IMR-90 (cell line): ENCODE results near the gene AHR. TPM values are rescaled to one million over a fixed set of nuclear protein-coding genes. Genes with fewer than 3 reads are reported as not detected.

Source experiments
- ATAC-seq: fragments of 200-7000 bp; cut with Tn5 transposase; 2 replicates; pipeline ENCODE4 v1.9.1; 2020; ENCODE audit warnings: low read depth, mild to moderate bottlenecking, moderate library complexity
- BruUV-seq: library from RNA; stranded (reverse); fragments of 400-500 nt; replicated peaks from 2 replicates; lab custom pipeline; 2021; lab: Mats Ljungman, UMichigan
- CTCF ChIA-PET: fragments of 300-600 bp; formaldehyde crosslinking; extraction: SDS; loops from one replicate; lab custom pipeline; 2021; ENCODE audit warnings: antibody characterized with exemption; lab: Yijun Ruan, JAX
- POLR2A ChIA-PET: fragments of 300-600 bp; sonication (Branson Sonifier 250); formaldehyde crosslinking; loops from one replicate; lab custom pipeline; 2022; ENCODE audit warnings: antibody characterized with exemption; ENCODE audit not compliant: unreplicated experiment; lab: Charles Lee
- DNase-seq: peaks from one replicate; pipeline ENCODE4 v3.0.0; 2013
- H2AFZ ChIP-seq: replicated peaks from 2 replicates; pipeline ENCODE3; 2013; ENCODE audit warnings: low read length, mild to moderate bottlenecking; ENCODE audit not compliant: poor library complexity
- H2AK5ac ChIP-seq: 2 replicates; pipeline ENCODE4 v1.6.1; 2013; ENCODE audit warnings: low read depth, low read length, inconsistent platforms
- H2AK9ac ChIP-seq: replicated peaks from 2 replicates; pipeline ENCODE3; 2013; ENCODE audit warnings: mild to moderate bottlenecking, low read depth, low read length, moderate library complexity; ENCODE audit not compliant: poor library complexity
- H2BK120ac ChIP-seq: 2 replicates; pipeline ENCODE4 v1.6.1; 2013; ENCODE audit warnings: low read depth, low read length, inconsistent platforms
- H2BK15ac ChIP-seq: 3 replicates; pipeline ENCODE4 v1.6.1; 2013; ENCODE audit warnings: low read depth, low read length, inconsistent platforms
- H2BK20ac ChIP-seq: 2 replicates; pipeline ENCODE4 v1.6.1; 2013; ENCODE audit warnings: low read depth, mild to moderate bottlenecking, inconsistent platforms, low read length, moderate library complexity
- H2BK5ac ChIP-seq: 2 replicates; pipeline ENCODE4 v1.6.1; 2013; ENCODE audit warnings: mild to moderate bottlenecking, low read depth, low read length, inconsistent platforms; ENCODE audit not compliant: poor library complexity, severe bottlenecking
- H3K14ac ChIP-seq: replicated peaks from 2 replicates; pipeline ENCODE4 v1.6.1; 2013; ENCODE audit warnings: low read depth, low read length, inconsistent platforms
- H3K18ac ChIP-seq: 2 replicates; pipeline ENCODE4 v1.6.1; 2013; ENCODE audit warnings: low read depth, low read length, control low read depth
- H3K23ac ChIP-seq: 2 replicates; pipeline ENCODE4 v1.6.1; 2013; ENCODE audit warnings: low read depth, low read length, inconsistent platforms
- H3K27ac ChIP-seq: 2 replicates; pipeline ENCODE4 v1.5.1; 2013; ENCODE audit warnings: mild to moderate bottlenecking, control low read depth, low read length; ENCODE audit not compliant: insufficient read depth
- H3K27me3 ChIP-seq: 2 replicates; pipeline ENCODE4 v1.6.1; 2013; ENCODE audit warnings: low read length; ENCODE audit not compliant: control insufficient read depth, insufficient read depth
- H3K36me3 ChIP-seq: 2 replicates; pipeline ENCODE4 v1.6.1; 2013; ENCODE audit warnings: low read length, mixed read lengths; ENCODE audit not compliant: control insufficient read depth, insufficient read depth
- H3K4ac ChIP-seq: 2 replicates; pipeline ENCODE4 v1.6.1; 2013; ENCODE audit warnings: low read depth, low read length, inconsistent platforms
- H3K4me1 ChIP-seq: 2 replicates; pipeline ENCODE4 v1.6.1; 2013; ENCODE audit warnings: low read length, mixed read lengths; ENCODE audit not compliant: control insufficient read depth, insufficient read depth
- H3K4me2 ChIP-seq: 2 replicates; pipeline ENCODE4 v1.6.1; 2013; ENCODE audit warnings: low read depth, mild to moderate bottlenecking, control low read depth, low read length, moderate library complexity
- H3K4me3 ChIP-seq: 2 replicates; pipeline ENCODE4 v1.5.1; 2013; ENCODE audit warnings: low read depth, mild to moderate bottlenecking, control low read depth, low read length, moderate library complexity; ENCODE audit not compliant: insufficient read depth
- H3K56ac ChIP-seq: 2 replicates; pipeline ENCODE4 v1.6.1; 2013; ENCODE audit warnings: low read length, inconsistent platforms; ENCODE audit not compliant: insufficient read depth; ENCODE audit errors: extremely low read depth
- H3K79me1 ChIP-seq, 2 experiments: 2 replicates each; pipeline ENCODE4 v1.6.1; 2013; ENCODE audit warnings: low read length in 2 of 2, inconsistent platforms in 1 of 2, low read depth in 1 of 2
- H3K9ac ChIP-seq: 2 replicates; pipeline ENCODE4 v1.6.1; 2013; ENCODE audit warnings: low read depth, low read length, control low read depth
- H3K9me1 ChIP-seq: 2 replicates; pipeline ENCODE4 v1.6.1; 2013; ENCODE audit warnings: low read length, inconsistent platforms; ENCODE audit not compliant: insufficient read depth
- H3K9me3 ChIP-seq: 2 replicates; pipeline ENCODE4 v1.6.1; 2013; ENCODE audit warnings: low read length; ENCODE audit not compliant: control insufficient read depth, insufficient read depth
- H4K20me1 ChIP-seq: 2 replicates; pipeline ENCODE4 v1.6.1; 2013; ENCODE audit warnings: low read length, inconsistent platforms; ENCODE audit not compliant: insufficient read depth
- H4K5ac ChIP-seq: 2 replicates; pipeline ENCODE4 v1.6.1; 2013; ENCODE audit warnings: mild to moderate bottlenecking, low read depth, low read length, control low read depth
- H4K8ac ChIP-seq, 2 experiments: 2 replicates each; pipeline ENCODE4 v1.6.1; 2013; ENCODE audit warnings: low read depth in 2 of 2, low read length in 2 of 2, control low read depth in 1 of 2, inconsistent platforms in 1 of 2
- H4K91ac ChIP-seq: 2 replicates; pipeline ENCODE4 v1.6.1; 2013; ENCODE audit warnings: low read depth, low read length, inconsistent platforms; ENCODE audit not compliant: insufficient read depth
- MAFK ChIP-seq: IDR thresholded peaks from 2 replicates; pipeline ENCODE4 v1.6.1; 2012; ENCODE audit warnings: low read depth, low read length, improper control_type of control experiment
- MXI1 ChIP-seq: IDR thresholded peaks from 2 replicates; pipeline ENCODE4 v1.6.1; 2012; ENCODE audit warnings: low read depth, mild to moderate bottlenecking, low read length, moderate library complexity, borderline replicate concordance
- RFX5 ChIP-seq: IDR thresholded peaks from 2 replicates; pipeline ENCODE4 v1.8.0; 2012; ENCODE audit warnings: low read depth, mild to moderate bottlenecking, low read length, moderate library complexity
- SMC3 ChIP-seq: fragments of 150-350 bp; IDR thresholded peaks from 2 replicates; pipeline ENCODE4 v1.6.1; 2016; ENCODE audit warnings: low read depth, mild to moderate bottlenecking, antibody characterized with exemption, low read length, moderate library complexity
- WGBS, 2 experiments: methylation state at CpG; one replicate each; pipeline versions ENCODE4 v1.1.5 to v1.1.7; 2013; ENCODE audit warnings: missing lambda C conversion rate in 2 of 2; ENCODE audit not compliant: insufficient read length in 1 of 2; ENCODE audit errors: extremely low coverage in 2 of 2; 5-methylcytosine and 5-hydroxymethylcytosine counted together
- dilution Hi-C: fragments of 300-500 bp; cut with HindIII; formaldehyde crosslinking; loops from one replicate; pipeline ENCODE4 v1.14.3; 2018; ENCODE audit warnings: low sequenced_read_pairs; ENCODE audit not compliant: unreplicated experiment
- in situ Hi-C: fragments of 300-500 bp; cut with MboI; formaldehyde crosslinking; loops from 3 replicates; pipeline ENCODE4 v1.14.3; 2019; ENCODE audit warnings: low sequenced_read_pairs, inconsistent platforms, mixed read lengths
- intact Hi-C: fragments of 100-400 bp; cut with micrococcal nuclease; formaldehyde crosslinking; loops from 2 replicates; pipeline ENCODE4 v1.10.0; 2022
- polyA plus RNA-seq, 3 experiments: library from polyadenylated mRNA; depleted of rRNA; stranded (reverse); fragments of >200 nt; gene quantifications; 2 replicates each; pipeline ENCODE4 v1.2.3, GENCODE V29; 2012; ENCODE audit warnings: low replicate concordance in 1 of 3
- total RNA-seq: library from RNA; depleted of rRNA; stranded (reverse); fragments of >200 nt; gene quantifications from 2 replicates; pipeline ENCODE4 v1.2.3, GENCODE V29; 2012

Gene AHR
- total and polyA plus RNA-seq, 2 of the 4 experiments (the other 2 are of a cell fraction), result 6.9 to 55.2 TPM

DNA sequence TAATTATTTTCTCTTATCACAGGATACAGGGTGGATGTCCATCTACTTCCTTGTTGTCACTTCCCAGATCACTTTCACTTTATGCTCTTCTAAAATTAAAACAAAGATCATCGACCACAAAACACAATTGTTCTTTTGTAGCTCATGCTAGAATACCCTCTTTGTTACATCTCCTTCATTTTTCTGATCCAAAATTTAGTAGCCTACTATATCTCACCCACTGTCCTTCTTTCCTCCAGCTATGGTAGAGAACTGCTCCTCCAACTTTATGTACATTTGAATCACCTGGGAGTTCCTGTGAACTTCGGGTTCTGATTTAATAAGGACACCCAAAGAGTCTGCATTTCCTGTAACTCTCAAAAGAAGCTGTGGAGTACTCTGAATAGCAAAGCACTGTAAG lies 1.2 kb upstream of the AHR start:
- no CpG with 5 or more reads among the region's 2 CpGs for WGBS, 2 experiments
- Histone ChIP-seq H4K91ac (no peak overlapping the region), H3K14ac (no peak overlapping the region), H3K27me3 (no peaks in the 10 kb centered on the region), H3K27ac (no peak overlapping the region), H4K8ac (peak overlapping the region; percentile 91 to 98; a peak in 2 of 4 replicates), H3K36me3 (no peaks in the 10 kb centered on the region), H2AK5ac (no peak overlapping the region), H3K23ac (no peak overlapping the region), H3K9me3 (no peaks in the 10 kb centered on the region), H3K4me3 (no peak overlapping the region), H3K9ac (no peak overlapping the region), H2AFZ (no peak overlapping the region), H3K4me2 (peak overlapping the region; percentile 48; the same call in 1 of the 2 replicates), H2BK20ac (no peak overlapping the region), H3K79me1 (peaks cover 0 to 12% of the 10 kb centered on the region in 2 experiments; a peak in 2 of 4 replicates), H2BK120ac (no peak overlapping the region), H2BK5ac (peak overlapping the region; percentile 57), H3K18ac (peak overlapping the region; percentile 64; the same call in 1 of the 2 replicates), H3K4me1 (peaks cover 2% of the 10 kb centered on the region; the same call in 1 of the 2 replicates), H4K20me1 (peaks cover 4% of the 10 kb centered on the region; the same call in 1 of the 2 replicates), H2AK9ac (no peak overlapping the region), H3K4ac (no peak overlapping the region), H2BK15ac (0 out of 3 replicates have a peak overlapping the region, but pooled peaks have one; percentile 7), H4K5ac (peak overlapping the region; percentile 89; the same call in 1 of the 2 replicates), H3K9me1 (no peaks in the 10 kb centered on the region), H3K56ac (no peak overlapping the region)
- ChIA-PET CTCF (interaction anchor here (1.5 kb wide), 1 partner anchor 8 kb away, joined by 3 read pairs; no protein-coding TSS in a partner anchor), POLR2A (no interaction called here)
- intact Hi-C loops, result loop anchor here (5.0 kb wide), 2 partner anchors 155 to 235 kb away; no protein-coding TSS in a partner anchor
- ATAC-seq, result no peak
- TF ChIP-seq MAFK, result no peak
- no peak for TF ChIP-seq SMC3
- TF ChIP-seq RFX5, result no peak
- no peak for TF ChIP-seq MXI1
- in situ Hi-C loops, result no loop called here
- BruUV-seq, result no TSS peak
- dilution Hi-C loops, result no loop called here
- DNase-seq, result no peak
